Measurements from ENCODE around the gene MYL3.

DNA sequence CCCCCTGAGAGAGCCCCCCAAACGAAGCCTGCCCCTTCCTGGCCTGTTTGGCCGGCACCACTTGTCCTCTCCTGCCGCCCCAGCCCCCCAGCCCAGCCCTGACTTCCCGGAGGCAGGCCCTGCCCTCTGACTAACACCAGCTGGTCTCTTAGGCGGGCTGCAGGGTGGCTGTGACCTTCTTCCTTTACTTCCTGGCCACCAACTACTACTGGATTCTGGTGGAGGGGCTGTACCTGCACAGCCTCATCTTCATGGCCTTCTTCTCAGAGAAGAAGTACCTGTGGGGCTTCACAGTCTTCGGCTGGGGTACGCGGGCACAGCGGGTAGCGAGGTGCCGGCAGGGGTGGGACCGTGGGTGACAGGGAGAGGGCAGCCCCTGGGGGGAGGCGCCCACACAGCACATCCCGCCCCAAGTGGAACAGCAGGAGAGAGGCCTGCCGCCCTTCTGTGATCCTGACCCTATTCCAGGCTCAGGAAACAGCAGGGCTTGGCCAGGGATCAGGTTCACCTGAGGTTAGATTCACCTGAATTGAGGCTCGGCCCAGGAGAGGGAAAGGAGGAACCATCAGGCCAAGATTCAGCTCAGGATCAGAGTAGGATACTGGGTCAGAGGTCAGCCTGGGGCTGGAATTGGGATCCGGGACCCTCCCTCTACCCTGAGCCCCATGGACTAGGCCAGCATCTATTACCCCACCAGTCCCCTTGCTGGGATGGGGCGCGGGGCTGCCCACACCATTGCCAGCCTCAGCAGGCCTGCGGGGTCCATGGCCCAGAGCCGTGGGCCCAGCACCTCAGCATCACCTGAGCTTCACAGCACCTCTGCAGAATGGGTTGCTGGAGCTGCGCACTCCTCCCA, 36.1 kb upstream of the MYL3 start:
- TF ChIP-seq, protein P1, sequence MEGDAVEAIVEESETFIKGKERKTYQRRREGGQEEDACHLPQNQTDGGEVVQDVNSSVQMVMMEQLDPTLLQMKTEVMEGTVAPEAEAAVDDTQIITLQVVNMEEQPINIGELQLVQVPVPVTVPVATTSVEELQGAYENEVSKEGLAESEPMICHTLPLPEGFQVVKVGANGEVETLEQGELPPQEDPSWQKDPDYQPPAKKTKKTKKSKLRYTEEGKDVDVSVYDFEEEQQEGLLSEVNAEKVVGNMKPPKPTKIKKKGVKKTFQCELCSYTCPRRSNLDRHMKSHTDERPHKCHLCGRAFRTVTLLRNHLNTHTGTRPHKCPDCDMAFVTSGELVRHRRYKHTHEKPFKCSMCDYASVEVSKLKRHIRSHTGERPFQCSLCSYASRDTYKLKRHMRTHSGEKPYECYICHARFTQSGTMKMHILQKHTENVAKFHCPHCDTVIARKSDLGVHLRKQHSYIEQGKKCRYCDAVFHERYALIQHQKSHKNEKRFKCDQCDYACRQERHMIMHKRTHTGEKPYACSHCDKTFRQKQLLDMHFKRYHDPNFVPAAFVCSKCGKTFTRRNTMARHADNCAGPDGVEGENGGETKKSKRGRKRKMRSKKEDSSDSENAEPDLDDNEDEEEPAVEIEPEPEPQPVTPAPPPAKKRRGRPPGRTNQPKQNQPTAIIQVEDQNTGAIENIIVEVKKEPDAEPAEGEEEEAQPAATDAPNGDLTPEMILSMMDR (IDR thresholded peaks at IDR 0.05): no peak
- no peak for TF ChIP-seq EP300 (IDR thresholded peaks at IDR 0.05)
- TF ChIP-seq POLR2A (IDR thresholded peaks at IDR 0.05): no peak
